GM19238 (cell line): ENCODE results near the gene AFF1.
"Not testable (repeated sequence)": the region's sequence is repeated elsewhere in the genome, so short reads cannot be mapped to it uniquely, and the experiment has no call there.

Experiments
- DNase-seq: peaks from one replicate; pipeline ENCODE4 v3.0.0; 2011; ENCODE audit warnings: low spot score; ENCODE audit not compliant: insufficient read length

AFF1 gene

DNA sequence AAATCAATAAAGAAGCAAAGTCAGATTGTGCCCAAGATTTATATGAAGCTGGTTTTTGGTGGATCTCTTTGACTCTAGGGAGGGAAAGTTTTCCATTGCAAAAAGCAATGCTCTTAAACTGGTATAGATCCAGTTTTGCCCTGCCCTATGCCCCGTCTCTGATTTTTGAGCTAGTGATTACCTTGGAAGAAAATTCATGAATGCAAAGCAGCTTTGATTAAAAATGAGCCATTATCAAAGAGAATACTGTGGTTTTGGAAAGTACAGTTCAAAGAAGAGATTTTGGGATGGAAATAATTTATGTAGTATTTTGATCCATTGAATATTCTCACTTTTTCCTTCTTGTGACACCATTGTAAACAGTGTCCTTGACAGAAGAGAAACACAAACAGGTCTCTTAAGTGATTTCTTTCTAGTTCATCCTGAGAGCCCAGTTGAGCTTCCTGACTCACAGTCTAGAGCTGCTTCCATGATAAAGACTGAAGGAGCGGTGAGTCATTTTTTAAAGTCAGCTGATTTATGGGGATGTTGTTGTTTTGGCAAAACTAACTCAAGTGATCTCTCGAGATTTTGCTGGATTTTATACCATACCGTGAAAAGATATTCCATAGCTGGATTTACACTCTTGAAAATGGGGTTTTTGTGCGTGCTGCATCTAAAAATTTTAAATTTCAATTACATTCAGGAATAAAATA is 76.7 kb downstream of the AFF1 start:
- no peak for DNase-seq

DNA sequence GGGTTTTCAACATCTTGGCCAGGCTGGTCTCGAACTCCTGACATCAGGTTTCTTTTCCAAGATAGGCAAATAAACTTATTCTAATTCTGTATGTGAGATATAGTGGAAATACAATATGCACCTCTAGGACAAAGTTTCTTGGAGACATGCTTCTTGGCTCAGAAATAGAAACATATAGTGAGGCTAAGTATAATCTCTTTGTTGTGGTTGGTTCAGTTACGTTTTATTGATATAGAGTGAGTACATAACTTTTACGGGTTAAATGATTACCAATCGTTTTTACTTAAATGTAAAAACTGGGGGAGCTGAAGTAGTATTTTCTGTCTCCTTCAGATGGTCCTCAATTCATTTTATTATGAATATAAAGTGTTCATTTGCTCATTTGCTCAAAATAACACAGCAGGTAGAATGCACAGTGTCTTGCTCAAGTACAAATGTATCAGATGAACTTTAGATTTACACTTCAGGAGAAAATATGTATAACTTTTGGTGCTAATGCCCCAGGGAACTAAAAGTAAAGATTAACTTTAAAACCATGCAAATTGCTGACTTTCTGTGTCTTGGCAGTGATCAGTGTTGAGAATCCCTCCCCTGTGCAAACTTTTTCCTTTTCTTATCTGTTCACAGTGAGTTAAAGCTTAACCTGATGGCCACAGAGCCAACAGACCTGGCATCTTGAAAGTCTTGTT is 77.6 kb downstream of the AFF1 start:
- no peak for DNase-seq

- not testable (repeated sequence) for DNase-seq
Observed at GRCh38 chr4:87012954-87013308, 78.1 kb downstream of the AFF1 start.

DNA sequence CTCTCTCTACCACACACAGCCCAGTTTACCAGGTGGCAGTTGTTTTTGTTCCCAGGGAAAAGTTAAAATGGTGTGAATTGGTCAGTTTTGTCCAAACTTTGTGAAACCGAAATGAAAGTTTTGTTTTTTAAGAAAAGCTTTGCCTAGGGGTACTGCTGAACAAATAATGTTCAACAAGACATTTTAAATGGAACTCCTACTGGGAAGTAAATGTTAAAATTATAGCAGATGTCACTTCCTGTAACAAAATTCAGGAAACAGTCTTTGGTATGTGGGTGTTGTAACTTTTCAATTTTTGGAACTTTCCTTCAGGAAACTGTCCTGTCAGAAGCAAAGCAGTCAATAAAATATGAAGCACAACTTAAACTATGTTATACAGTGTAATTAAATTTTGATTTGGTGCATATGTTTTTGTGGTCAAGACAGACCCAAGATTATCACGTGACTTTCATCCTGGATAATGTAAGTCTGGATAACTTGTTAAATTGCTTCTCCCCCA is 79.5 kb downstream of the AFF1 start:
- DNase-seq, result no peak

- no peak for DNase-seq
Observed at GRCh38 chr4:87015416-87015815, 80.6 kb downstream of the AFF1 start.

DNA sequence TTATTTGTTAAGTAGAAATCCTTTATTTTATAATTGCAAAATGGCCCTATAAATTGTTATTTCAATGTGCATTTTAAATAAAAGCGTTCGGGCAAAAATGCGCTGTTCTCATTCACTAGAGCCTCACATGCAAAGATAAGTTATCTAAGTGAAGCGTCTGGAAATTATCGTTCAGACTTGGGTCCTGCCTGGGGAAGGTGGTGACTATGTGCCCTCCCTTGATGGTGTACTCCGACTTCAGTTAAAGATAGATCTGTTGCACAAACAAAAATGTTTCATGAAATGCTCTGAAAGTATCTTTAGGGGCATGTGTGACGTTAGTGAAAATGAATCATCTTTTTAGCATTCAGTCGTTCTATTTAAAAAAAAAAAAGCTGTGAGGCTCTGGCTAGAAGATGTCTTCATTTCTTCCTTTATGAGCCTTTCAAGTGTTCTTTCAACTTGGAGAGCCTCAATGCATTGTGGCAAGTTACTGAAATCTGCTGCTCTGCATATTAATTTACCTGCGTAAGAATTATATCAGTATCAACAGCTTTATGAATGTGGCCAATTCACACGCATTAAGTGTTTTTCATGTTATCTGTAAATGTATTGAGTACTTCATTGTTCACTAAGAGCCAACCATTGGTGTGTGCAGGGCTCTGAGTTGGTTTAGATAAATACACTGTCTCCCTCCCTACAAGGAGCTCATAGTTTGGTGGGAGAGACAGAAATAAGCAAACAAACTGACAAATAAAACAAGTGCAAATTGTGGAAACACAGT is 83.0 kb downstream of the AFF1 start:
- no peak for DNase-seq

- DNase-seq, result no peak
Observed at GRCh38 chr4:87018753-87019152, 83.9 kb downstream of the AFF1 start.

DNA sequence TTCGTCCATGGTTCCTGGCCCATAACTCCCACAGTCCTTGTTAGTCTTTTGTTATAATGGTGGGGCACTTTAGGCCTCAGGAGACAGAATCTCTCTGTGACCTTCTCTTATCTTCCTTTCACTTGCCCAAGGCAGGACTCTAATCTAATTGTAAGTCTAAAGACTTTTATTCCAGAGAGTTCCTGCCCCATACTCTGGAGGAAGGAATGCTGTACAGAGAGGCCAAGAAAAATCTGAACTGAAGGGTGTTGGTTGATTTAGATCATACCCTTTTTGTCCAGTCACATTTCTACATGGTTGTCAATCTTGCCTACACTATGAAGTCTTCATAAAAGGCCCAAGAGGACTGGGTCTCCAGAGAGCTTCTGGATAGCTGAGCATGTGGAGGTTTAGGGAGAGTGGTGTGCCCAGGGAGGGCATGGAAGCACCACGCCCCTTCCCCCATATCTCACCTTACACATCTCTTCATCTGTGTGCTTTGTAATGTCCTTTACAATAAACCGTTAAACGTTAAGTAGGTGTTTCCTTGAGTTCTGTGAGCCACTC is 84.5 kb downstream of the AFF1 start:
- DNase-seq, result no peak

GRCh38 chr4:87019898-87020297 is 85.1 kb downstream of the AFF1 start:
- DNase-seq, result no peak

GRCh38 chr4:87024201-87024600 is 89.4 kb downstream of the AFF1 start:
- DNase-seq, result no peak

DNA sequence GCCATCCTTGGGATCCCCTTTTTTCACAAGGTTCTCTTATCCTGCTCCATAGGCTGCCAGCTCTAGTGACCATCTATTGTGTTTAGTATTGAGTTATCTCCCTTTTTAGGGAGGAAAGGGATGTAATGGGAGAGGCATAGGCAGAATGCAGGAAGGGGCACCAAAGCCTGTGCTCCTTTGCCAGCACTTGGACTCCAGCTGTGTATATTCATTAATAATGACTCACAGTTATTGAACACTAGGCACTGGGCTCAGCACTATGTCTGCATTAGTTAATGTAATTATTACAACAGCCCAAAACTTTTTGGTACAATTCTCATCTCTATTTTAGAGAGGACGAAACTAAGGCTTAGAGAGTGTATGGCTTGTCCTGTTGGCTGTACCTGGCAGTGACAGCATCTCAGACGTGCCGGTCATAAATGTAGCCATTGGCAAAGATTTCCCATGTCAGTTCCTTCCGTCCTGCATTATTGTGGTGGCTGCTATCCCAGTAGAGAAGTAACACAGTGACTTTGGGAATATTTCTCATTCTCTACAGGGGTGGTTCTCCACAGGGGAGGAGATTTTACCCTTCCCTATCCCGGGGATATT is 90.3 kb downstream of the AFF1 start:
- no peak for DNase-seq

- DNase-seq, result peak; percentile 18
Observed at GRCh38 chr4:87025614-87026041, 90.8 kb downstream of the AFF1 start.

GRCh38 chr4:87026800-87027495 is 92.1 kb downstream of the AFF1 start:
- peak; percentile 19 for DNase-seq

GRCh38 chr4:87029356-87029755 is 94.5 kb downstream of the AFF1 start:
- DNase-seq, result no peak

GRCh38 chr4:87030124-87030523 is 95.3 kb downstream of the AFF1 start:
- no peak for DNase-seq

- DNase-seq, result no peak
Observed at GRCh38 chr4:87030755-87031441, 96.1 kb downstream of the AFF1 start.

DNA sequence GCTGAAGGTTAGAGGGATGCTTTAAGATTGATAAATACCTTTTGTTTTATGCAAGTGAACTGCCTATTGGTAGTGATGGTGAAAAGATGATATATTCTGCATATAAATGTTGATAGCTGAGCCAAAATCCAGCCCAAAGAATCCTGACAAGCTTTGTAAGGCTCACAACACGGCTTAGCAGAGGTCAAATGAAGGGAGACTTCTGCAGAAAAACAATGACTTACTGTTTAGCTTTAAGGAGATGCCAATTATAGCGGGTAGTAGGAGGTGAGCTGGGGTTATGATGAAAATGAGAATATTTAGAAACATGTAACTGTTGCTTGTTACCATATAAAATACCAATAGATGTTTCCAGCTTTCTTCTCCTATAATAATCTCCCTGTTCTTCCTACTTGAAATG is 97.1 kb downstream of the AFF1 start:
- no peak for DNase-seq

- DNase-seq, result no peak
Observed at GRCh38 chr4:87032884-87033533, 98.2 kb downstream of the AFF1 start.

DNA sequence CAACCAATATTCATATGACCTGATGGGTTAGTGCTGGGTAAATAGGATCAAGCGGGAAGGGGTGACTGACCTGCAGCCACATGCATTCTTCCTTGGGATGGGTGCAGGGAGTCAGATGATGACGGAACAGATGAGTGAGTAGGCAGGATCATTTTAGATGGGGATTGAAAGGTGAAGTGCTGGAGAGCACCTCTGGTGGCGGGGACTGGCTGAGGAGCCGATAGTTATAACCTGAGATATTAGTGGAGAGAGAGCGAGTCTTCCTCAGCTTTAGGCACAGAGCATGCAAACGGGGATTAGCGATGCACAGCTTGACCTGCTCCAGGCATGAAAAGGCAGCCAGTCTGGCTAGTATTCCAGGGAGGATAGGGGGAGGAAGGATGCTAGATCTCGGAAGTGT is 99.1 kb downstream of the AFF1 start:
- DNase-seq, result no peak

GRCh38 chr4:87034527-87034926 is 99.7 kb downstream of the AFF1 start:
- DNase-seq, result no peak
